Keratinocyte (primary cell): ENCODE results near the gene TPT1. TPM values are rescaled to one million over a fixed set of nuclear protein-coding genes. Genes with fewer than 3 reads are reported as not detected.
"Not testable (repeated sequence)": the region's sequence is repeated elsewhere in the genome, so short reads cannot be mapped to it uniquely, and the experiment has no call there.

Source experiments
- DNase-seq: peaks from one replicate; pipeline ENCODE4 v3.0.0-alpha.2; 2011; ENCODE audit warnings: low read depth, missing footprints, low spot score
- FAIRE-seq: peaks from 2 replicates; lab custom pipeline; 2011; peaks lifted over from hg19 to GRCh38; lab: Jason Lieb, UNC
- H2AFZ ChIP-seq: 2 replicates; pipeline ENCODE4 v1.6.0; 2012; ENCODE audit warnings: low read length, control low read depth, inconsistent platforms; ENCODE audit not compliant: control insufficient read depth
- H3K27ac ChIP-seq: 2 replicates; pipeline ENCODE4 v1.5.1; 2011; ENCODE audit warnings: low read length; ENCODE audit not compliant: control insufficient read depth, insufficient read depth
- H3K27me3 ChIP-seq: 3 replicates; pipeline ENCODE4 v1.6.0; 2011; ENCODE audit warnings: low read length; ENCODE audit not compliant: control insufficient read depth, insufficient read depth; ENCODE audit errors: extremely low read depth
- H3K36me3 ChIP-seq, 2 experiments: 2 replicates in 1 of 2; 3 replicates in 1 of 2; pipeline ENCODE4 v1.5.1; 2011; ENCODE audit warnings: low read length in 2 of 2, mild to moderate bottlenecking in 1 of 2; ENCODE audit not compliant: control insufficient read depth in 2 of 2, insufficient read depth in 2 of 2; ENCODE audit errors: extremely low read depth in 1 of 2
- H3K4me1 ChIP-seq: 3 replicates; pipeline ENCODE4 v1.5.1; 2011; ENCODE audit warnings: low read length; ENCODE audit not compliant: control insufficient read depth, insufficient read depth; ENCODE audit errors: extremely low read depth
- H3K4me2 ChIP-seq: 3 replicates; pipeline ENCODE4 v1.6.0; 2011; ENCODE audit warnings: low read depth, low read length; ENCODE audit not compliant: control insufficient read depth, insufficient read depth; ENCODE audit errors: extremely low read depth
- H3K4me3 ChIP-seq, 3 experiments: fragments of 200-600 bp in 1 of 3; sonication (generic) in 1 of 3; 2 replicates in 2 of 3; 3 replicates in 1 of 3; pipeline ENCODE4 v1.5.1; 2011 to 2016; ENCODE audit warnings: low read length in 3 of 3, mild to moderate bottlenecking in 3 of 3, control low read depth in 2 of 3, inconsistent platforms in 1 of 3, low read depth in 1 of 3, mixed read lengths in 1 of 3, mixed run types in 1 of 3, moderate library complexity in 1 of 3; ENCODE audit not compliant: control insufficient read depth in 2 of 3, insufficient read depth in 2 of 3; ENCODE audit errors: extremely low read depth in 1 of 3
- H3K79me2 ChIP-seq: 2 replicates; pipeline ENCODE4 v1.6.0; 2012; ENCODE audit warnings: low read length; ENCODE audit not compliant: control insufficient read depth, insufficient read depth
- H3K9ac ChIP-seq: 3 replicates; pipeline ENCODE4 v1.6.0; 2011; ENCODE audit warnings: low read length; ENCODE audit not compliant: control insufficient read depth, insufficient read depth; ENCODE audit errors: extremely low read depth
- H3K9me1 ChIP-seq: 3 replicates; pipeline ENCODE4 v1.6.0; 2011; ENCODE audit warnings: low read length; ENCODE audit not compliant: control insufficient read depth, insufficient read depth; ENCODE audit errors: extremely low read depth
- H3K9me3 ChIP-seq: 2 replicates; pipeline ENCODE4 v1.5.1; 2012; ENCODE audit warnings: low read depth, low read length; ENCODE audit not compliant: control insufficient read depth
- H4K20me1 ChIP-seq: 3 replicates; pipeline ENCODE4 v1.6.0; 2011; ENCODE audit warnings: low read length; ENCODE audit not compliant: control insufficient read depth, insufficient read depth; ENCODE audit errors: extremely low read depth
- EZH2 ChIP-seq: IDR thresholded peaks from one replicate; pipeline ENCODE4 v1.6.1; 2012; ENCODE audit warnings: inconsistent platforms, mild to moderate bottlenecking, low read length, moderate library complexity
- dilution Hi-C: fragments of 300-500 bp; cut with MboI; formaldehyde crosslinking; loops from one replicate; pipeline ENCODE4 v1.7.0; 2020; ENCODE audit warnings: low sequenced_read_pairs; ENCODE audit not compliant: extremely low pct_ligation_motif_present
- polyA plus RNA-seq, 5 experiments: library from polyadenylated mRNA; depleted of rRNA in 3 of 5; stranded (reverse) in 3 of 5; stranded (forward) in 1 of 5; unstranded in 1 of 5; fragments of >200 nt; gene quantifications; 1 replicate in 1 of 5; 2 replicates in 3 of 5; 3 replicates in 1 of 5; pipeline versions ENCODE4 v1.2.1 to v1.2.3, GENCODE V29; 2011 to 2012; ENCODE audit warnings: missing spikeins in 2 of 5, low read depth in 1 of 5, low replicate concordance in 1 of 5
- TF ChIP-seq, protein P1 (sequence below), 3 experiments: IDR thresholded peaks in 1 of 3; conservative IDR thresholded peaks in 1 of 3; optimal IDR thresholded peaks in 1 of 3; 2 replicates in 2 of 3; 3 replicates in 1 of 3; pipeline versions ENCODE3 to v1.5.1; 2011; ENCODE audit warnings: low read length in 3 of 3, mild to moderate bottlenecking in 3 of 3, moderate library complexity in 2 of 3, control low read depth in 1 of 3, inconsistent platforms in 1 of 3; ENCODE audit not compliant: insufficient read depth in 2 of 3; ENCODE audit errors: extremely low read depth in 1 of 3

Gene TPT1
- polyA plus RNA-seq, 1 donor (not counting 4 experiments of a cell fraction or from before 2014, with no cell fraction given), result 8,174 TPM

GRCh38 chr13:45349438-45349837 lies 8.5 kb upstream of the TPT1 start:
- FAIRE-seq (no peak), DNase-seq (no peak)
- no peak overlapping the region for H3K9ac ChIP-seq
- no peaks in the 10 kb centered on the region for H4K20me1 ChIP-seq
- no peak overlapping the region for H3K4me3 ChIP-seq
- peaks cover 12 to 21% of the 10 kb centered on the region in 2 experiments for H3K36me3 ChIP-seq
- H3K27ac ChIP-seq, result no peak overlapping the region
- peaks cover 3% of the 10 kb centered on the region for H3K4me1 ChIP-seq
- H3K79me2 ChIP-seq, result peaks cover 2% of the 10 kb centered on the region
- dilution Hi-C loops, result no loop called here
- H3K9me1 ChIP-seq, result no peaks in the 10 kb centered on the region
- H3K9me3 ChIP-seq, result no peaks in the 10 kb centered on the region
- no peaks in the 10 kb centered on the region for H3K27me3 ChIP-seq
- H2AFZ ChIP-seq, result no peak overlapping the region
- TF ChIP-seq EZH2, result no peak
- TF ChIP-seq, protein P1, sequence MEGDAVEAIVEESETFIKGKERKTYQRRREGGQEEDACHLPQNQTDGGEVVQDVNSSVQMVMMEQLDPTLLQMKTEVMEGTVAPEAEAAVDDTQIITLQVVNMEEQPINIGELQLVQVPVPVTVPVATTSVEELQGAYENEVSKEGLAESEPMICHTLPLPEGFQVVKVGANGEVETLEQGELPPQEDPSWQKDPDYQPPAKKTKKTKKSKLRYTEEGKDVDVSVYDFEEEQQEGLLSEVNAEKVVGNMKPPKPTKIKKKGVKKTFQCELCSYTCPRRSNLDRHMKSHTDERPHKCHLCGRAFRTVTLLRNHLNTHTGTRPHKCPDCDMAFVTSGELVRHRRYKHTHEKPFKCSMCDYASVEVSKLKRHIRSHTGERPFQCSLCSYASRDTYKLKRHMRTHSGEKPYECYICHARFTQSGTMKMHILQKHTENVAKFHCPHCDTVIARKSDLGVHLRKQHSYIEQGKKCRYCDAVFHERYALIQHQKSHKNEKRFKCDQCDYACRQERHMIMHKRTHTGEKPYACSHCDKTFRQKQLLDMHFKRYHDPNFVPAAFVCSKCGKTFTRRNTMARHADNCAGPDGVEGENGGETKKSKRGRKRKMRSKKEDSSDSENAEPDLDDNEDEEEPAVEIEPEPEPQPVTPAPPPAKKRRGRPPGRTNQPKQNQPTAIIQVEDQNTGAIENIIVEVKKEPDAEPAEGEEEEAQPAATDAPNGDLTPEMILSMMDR (optimal IDR thresholded peaks at IDR 0.05 in 1 of 3, IDR thresholded peaks at IDR 0.05 in 1 of 3, conservative IDR thresholded peaks at IDR 0.05 in 1 of 3; ENCODE audit: extremely low read depth in 1 of 3, insufficient read depth in 2 of 3, low read length in 3 of 3), result no peak
- no peak overlapping the region for H3K4me2 ChIP-seq

DNA sequence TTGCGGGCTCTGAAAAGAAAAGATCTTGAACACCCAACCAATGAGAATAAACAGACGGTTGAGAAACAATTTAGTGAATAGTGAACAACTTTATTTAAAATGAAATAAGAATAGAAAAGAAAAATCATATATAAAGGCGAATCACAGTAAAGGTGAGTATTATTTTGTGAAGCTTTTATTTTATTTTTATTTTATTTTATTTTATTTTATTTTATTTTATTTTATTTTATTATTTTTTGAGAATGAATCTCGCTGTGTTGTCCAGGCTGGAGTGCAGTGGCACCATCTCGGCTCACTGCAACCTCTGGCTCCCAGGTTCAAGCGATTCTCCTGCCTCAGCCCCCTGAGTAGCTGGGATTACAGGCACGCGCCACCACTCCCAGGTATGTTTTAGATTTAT lies 3.1 kb upstream of the TPT1 start:
- Histone ChIP-seq H4K20me1 (peaks cover 11% of the 10 kb centered on the region), H3K79me2 (peaks cover 36% of the 10 kb centered on the region), H3K36me3 (peaks cover 9 to 20% of the 10 kb centered on the region in 2 experiments)
- H2AFZ ChIP-seq, H3K9me1 ChIP-seq, H3K4me3 ChIP-seq, dilution Hi-C loops, H3K9ac ChIP-seq, H3K4me1 ChIP-seq, H3K4me2 ChIP-seq, DNase-seq, H3K9me3 ChIP-seq, H3K27me3 ChIP-seq, FAIRE-seq, H3K27ac ChIP-seq: not testable (repeated sequence)

- peaks cover 20% of the 10 kb centered on the region for H4K20me1 ChIP-seq
- dilution Hi-C loops, result not testable (repeated sequence)
Observed at GRCh38 chr13:45343102-45343501, 2.1 kb upstream of the TPT1 start.

DNA sequence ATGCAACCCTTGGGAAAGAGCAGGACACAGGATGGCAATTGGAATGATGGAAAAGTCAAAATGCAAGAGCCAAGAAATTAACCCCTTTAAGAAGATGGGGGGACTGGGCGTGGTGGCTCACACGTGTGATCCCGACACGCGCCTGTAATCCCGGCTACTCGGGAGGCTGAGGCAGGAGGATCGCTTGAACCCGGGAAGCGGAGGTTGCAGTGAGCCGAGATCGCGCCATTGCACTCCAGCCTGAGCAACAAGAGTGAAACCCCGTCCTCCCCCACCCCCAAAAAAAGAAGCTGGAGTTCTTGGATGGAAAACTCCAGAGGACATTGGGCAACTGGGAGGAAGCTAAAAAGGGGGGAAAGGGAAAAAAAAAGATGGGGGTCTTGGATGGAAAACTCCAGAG lies 1.7 kb upstream of the TPT1 start:
- Histone ChIP-seq H3K4me2 (peak overlapping the region; percentile 87), H3K4me1 (peaks cover 22% of the 10 kb centered on the region), H3K9ac (peak overlapping the region; percentile 98), H3K27ac (peak overlapping the region; percentile 98), H3K36me3 (peaks cover 18 to 30% of the 10 kb centered on the region in 2 experiments), H4K20me1 (peaks cover 25% of the 10 kb centered on the region), H3K4me3 (peak overlapping the region in 2 of 3 experiments; percentile 83 to 98), H3K79me2 (peaks cover 50% of the 10 kb centered on the region)
- H2AFZ ChIP-seq, H3K27me3 ChIP-seq, DNase-seq, H3K9me1 ChIP-seq, dilution Hi-C loops, H3K9me3 ChIP-seq, FAIRE-seq: not testable (repeated sequence)

More at GRCh38 chr13:45343102-45343501, 2.1 kb upstream of the TPT1 start:
- H3K36me3 ChIP-seq, result peaks cover 14 to 29% of the 10 kb centered on the region in 2 experiments
- H3K9me1 ChIP-seq, H3K27me3 ChIP-seq, H3K27ac ChIP-seq, DNase-seq, H3K9ac ChIP-seq, H3K4me3 ChIP-seq, H2AFZ ChIP-seq, H3K9me3 ChIP-seq, FAIRE-seq: not testable (repeated sequence)
- H3K4me2 ChIP-seq, result peak overlapping the region; percentile 87
- H3K79me2 ChIP-seq, result peaks cover 46% of the 10 kb centered on the region
- H3K4me1 ChIP-seq, result peaks cover 17% of the 10 kb centered on the region
